ENCODE measurements around the gene COG5. TPM values are rescaled to one million over a fixed set of nuclear protein-coding genes. Genes with fewer than 3 reads are reported as not detected.

COG5 gene
- total and polyA plus RNA-seq, 10 of the 15 experiments (the other 5 are each of a cell fraction or from before 2014, with no cell fraction given), result 5.5 to 27.9 (median 15.6) TPM

GRCh38 chr7:107592361-107593024 is 28.8 kb upstream of the COG5 start:
- TF ChIP-seq BHLHE40 (IDR thresholded peaks at IDR 0.05; ENCODE audit: borderline replicate concordance in 1 of 2, low read depth in 2 of 2, low read length in 1 of 2) (no peak), SMARCA5 (IDR thresholded peaks at IDR 0.05) (no peak), ZNF274 (IDR thresholded peaks at IDR 0.05; ENCODE audit: insufficient read depth, insufficient read length) (no peak), ATF7 (IDR thresholded peaks at IDR 0.05; ENCODE audit: low read depth) (no peak)
- Histone ChIP-seq H3K27ac (ENCODE audit: control insufficient read depth, insufficient read depth) (no peak overlapping the region), H2AFZ (ENCODE audit: control insufficient read depth, low read depth, low read length) (no peak overlapping the region), H3K79me2 (ENCODE audit: control insufficient read depth, insufficient read depth, low read length) (no peaks in the 10 kb centered on the region), H4K20me1 (ENCODE audit: control insufficient read depth, insufficient read depth) (no peaks in the 10 kb centered on the region), H3K4me1 (ENCODE audit: control insufficient read depth, insufficient read depth, low read length) (no peaks in the 10 kb centered on the region), H3K27me3 (replicated peaks in 1 of 2; ENCODE audit: control insufficient read depth in 2 of 2, insufficient read depth in 2 of 2, low read length in 1 of 2) (no peaks in the 10 kb centered on the region), H3K4me2 (ENCODE audit: control insufficient read depth, insufficient read depth) (no peak overlapping the region), H3K9ac (ENCODE audit: control insufficient read depth, insufficient read depth, low read length) (no peak overlapping the region), H3K9me3 (replicated peaks; ENCODE audit: control insufficient read depth, insufficient read depth, low read length) (no peaks in the 10 kb centered on the region), H3K4me3 (no peak overlapping the region), H3K36me3 (ENCODE audit: control insufficient read depth in 2 of 2, insufficient read depth in 2 of 2, low read length in 1 of 2) (peaks cover 2 to 3% of the 10 kb centered on the region in 2 experiments; a peak in 1 of 4 replicates)
- POLR2A ChIA-PET, result no interaction called here
- BruUV-seq (replicated peaks), result no TSS peak
- over 99% methylated on average over 5 of the region's 5 CpGs for WGBS (ENCODE audit: insufficient coverage, insufficient replicate concordance, low lambda C conversion rate, missing lambda C conversion rate)
- FAIRE-seq (no peak), ATAC-seq (no peak), DNase-seq (ENCODE audit: low read depth, low spot score) (no peak)
- in situ Hi-C loops (cut with MboI), result no loop called here
- SMC1A ChIA-PET (ENCODE audit: uncharacterized antibody, unreplicated experiment), result interaction anchor here (0.8 kb wide), 1 partner anchor 458 kb away, joined by 3 read pairs; no protein-coding TSS in a partner anchor
- RAD21 ChIA-PET (ENCODE audit: unreplicated experiment), result no interaction called here
- CTCF ChIA-PET, result interaction anchor here (0.9 to 1.0 kb wide), 2 partner anchors 10 to 13 kb away, joined by 4 read pairs; no protein-coding TSS in a partner anchor
- intact Hi-C loops (cut with micrococcal nuclease; ENCODE audit: unreplicated experiment), result no loop called here

- TF ChIP-seq RAD51 (IDR thresholded peaks at IDR 0.05) (no peak), ATF7 (IDR thresholded peaks at IDR 0.05; ENCODE audit: low read depth) (no peak), NFYA (IDR thresholded peaks at IDR 0.05; ENCODE audit: borderline replicate concordance, low read depth, low read length) (no peak), CEBPZ (IDR thresholded peaks at IDR 0.05; ENCODE audit: low read depth, low read length) (no peak)
- ATAC-seq, result no peak
- DNase-seq (ENCODE audit: low read depth, low spot score), result no peak
- Histone ChIP-seq H3K27me3 (replicated peaks in 1 of 2; ENCODE audit: control insufficient read depth in 2 of 2, insufficient read depth in 2 of 2, low read length in 1 of 2) (no peaks in the 10 kb centered on the region), H3K36me3 (ENCODE audit: control insufficient read depth in 2 of 2, insufficient read depth in 2 of 2, low read length in 1 of 2) (peaks cover 2 to 3% of the 10 kb centered on the region in 2 experiments; a peak in 1 of 4 replicates), H4K20me1 (ENCODE audit: control insufficient read depth, insufficient read depth) (no peaks in the 10 kb centered on the region), H2AFZ (ENCODE audit: control insufficient read depth, low read depth, low read length) (no peak overlapping the region), H3K4me3 (no peak overlapping the region), H3K4me2 (ENCODE audit: control insufficient read depth, insufficient read depth) (no peak overlapping the region), H3K27ac (ENCODE audit: control insufficient read depth, insufficient read depth) (no peak overlapping the region), H3K9ac (ENCODE audit: control insufficient read depth, insufficient read depth, low read length) (no peak overlapping the region), H3K4me1 (ENCODE audit: control insufficient read depth, insufficient read depth, low read length) (no peaks in the 10 kb centered on the region), H3K9me3 (replicated peaks; ENCODE audit: control insufficient read depth, insufficient read depth, low read length) (no peaks in the 10 kb centered on the region), H3K79me2 (ENCODE audit: control insufficient read depth, insufficient read depth, low read length) (no peaks in the 10 kb centered on the region)
- CTCF ChIA-PET, result no interaction called here
- intact Hi-C loops (cut with micrococcal nuclease; ENCODE audit: unreplicated experiment), result no loop called here
- WGBS (ENCODE audit: insufficient coverage, insufficient replicate concordance, low lambda C conversion rate, missing lambda C conversion rate), result 100% methylated on average over 2 of the region's 3 CpGs
- POLR2A ChIA-PET, result no interaction called here
- BruUV-seq (replicated peaks), result no TSS peak
- in situ Hi-C loops (cut with MboI), result no loop called here
- FAIRE-seq, result no peak
- SMC1A ChIA-PET (ENCODE audit: uncharacterized antibody, unreplicated experiment), result no interaction called here
- RAD21 ChIA-PET (ENCODE audit: unreplicated experiment), result no interaction called here
Observed at GRCh38 chr7:107591421-107591820, 27.7 kb upstream of the COG5 start.
